Mucosa of descending colon (tissue), 3 donors: ENCODE results near the gene MORF4L1. TPM values are rescaled to one million over a fixed set of nuclear protein-coding genes. Genes with fewer than 3 reads are reported as not detected.
"Not testable (repeated sequence)": the region's sequence is repeated elsewhere in the genome, so short reads cannot be mapped to it uniquely, and the experiment has no call there.

Experiments used
- ATAC-seq: fragments of 200-7000 bp; cut with Tn5 transposase; one replicate; pipeline ENCODE4 v1.9.1; 2020; ENCODE audit warnings: mild to moderate bottlenecking, moderate library complexity
- DNase-seq, 3 donors: peaks; one replicate each; pipeline ENCODE4 v3.0.0-alpha.2; 2020
- H3K36me3 ChIP-seq: fragments of 200-600 bp; one replicate; pipeline ENCODE4 v1.8.0; 2021; ENCODE audit warnings: low read depth, mild to moderate bottlenecking
- H3K4me1 ChIP-seq: fragments of 200-600 bp; one replicate; pipeline ENCODE4 v1.8.0; 2021; ENCODE audit warnings: low read depth, mild to moderate bottlenecking
- H3K4me3 ChIP-seq: fragments of 200-600 bp; one replicate; pipeline ENCODE4 v1.8.0; 2021; ENCODE audit warnings: mild to moderate bottlenecking
- H3K9me3 ChIP-seq: fragments of 200-600 bp; one replicate; pipeline ENCODE4 v1.8.0; 2021; ENCODE audit warnings: mild to moderate bottlenecking
- intact Hi-C, 2 donors: fragments of 100-400 bp; cut with DNase I in 1 of 2; cut with micrococcal nuclease in 1 of 2; formaldehyde crosslinking; loops; one replicate each; pipeline versions ENCODE4 v1.11.0 to v1.11.1; 2022; cut with DNase I, micrococcal nuclease
- total RNA-seq, 3 donors: library from RNA; stranded (reverse); fragmentation: NEBNext Ultra II Directional in 2 of 3; extraction: Animal tissue kit (Norgen Biotek cat#: 25700) in 2 of 3; gene quantifications; one replicate each; pipeline versions ENCODE4 v1.2.1 to v1.2.4, GENCODE V29; 2021 to 2023
- TF ChIP-seq, protein P1 (sequence below): fragments of 200-600 bp; IDR thresholded peaks from one replicate; pipeline ENCODE4 v1.8.0; 2022; ENCODE audit warnings: antibody characterized with exemption, mild to moderate bottlenecking
- donor health status: DM: no; HTN: no; CAD: no; lungs with moderate emphysema.
- donor health status: DM: no; HTN: no; CAD: no.
- donor health status: DM: no; HTN: yes; CAD: no.

MORF4L1 gene
- total RNA-seq, 3 donors from 2014 or later, result 151 to 307 (median 188) TPM

GRCh38 chr15:78866803-78867202 is 5.9 kb upstream of the MORF4L1 start:
- Histone ChIP-seq H3K36me3 (no peaks in the 10 kb centered on the region), H3K9me3 (no peaks in the 10 kb centered on the region), H3K4me3 (no peak overlapping the region), H3K4me1 (no peaks in the 10 kb centered on the region)
- TF ChIP-seq, protein P1, sequence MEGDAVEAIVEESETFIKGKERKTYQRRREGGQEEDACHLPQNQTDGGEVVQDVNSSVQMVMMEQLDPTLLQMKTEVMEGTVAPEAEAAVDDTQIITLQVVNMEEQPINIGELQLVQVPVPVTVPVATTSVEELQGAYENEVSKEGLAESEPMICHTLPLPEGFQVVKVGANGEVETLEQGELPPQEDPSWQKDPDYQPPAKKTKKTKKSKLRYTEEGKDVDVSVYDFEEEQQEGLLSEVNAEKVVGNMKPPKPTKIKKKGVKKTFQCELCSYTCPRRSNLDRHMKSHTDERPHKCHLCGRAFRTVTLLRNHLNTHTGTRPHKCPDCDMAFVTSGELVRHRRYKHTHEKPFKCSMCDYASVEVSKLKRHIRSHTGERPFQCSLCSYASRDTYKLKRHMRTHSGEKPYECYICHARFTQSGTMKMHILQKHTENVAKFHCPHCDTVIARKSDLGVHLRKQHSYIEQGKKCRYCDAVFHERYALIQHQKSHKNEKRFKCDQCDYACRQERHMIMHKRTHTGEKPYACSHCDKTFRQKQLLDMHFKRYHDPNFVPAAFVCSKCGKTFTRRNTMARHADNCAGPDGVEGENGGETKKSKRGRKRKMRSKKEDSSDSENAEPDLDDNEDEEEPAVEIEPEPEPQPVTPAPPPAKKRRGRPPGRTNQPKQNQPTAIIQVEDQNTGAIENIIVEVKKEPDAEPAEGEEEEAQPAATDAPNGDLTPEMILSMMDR, result no peak
- peak; percentile 50 for ATAC-seq
- intact Hi-C loops, result no loop called here
- no peak for DNase-seq

GRCh38 chr15:78868366-78868765 is 4.3 kb upstream of the MORF4L1 start:
- no peak overlapping the region for H3K4me3 ChIP-seq
- H3K9me3 ChIP-seq, result no peaks in the 10 kb centered on the region
- no peaks in the 10 kb centered on the region for H3K36me3 ChIP-seq
- DNase-seq (no peak), ATAC-seq (no peak)
- peaks cover 3% of the 10 kb centered on the region for H3K4me1 ChIP-seq
- intact Hi-C loops, result no loop called here
- TF ChIP-seq, protein P1, result no peak

DNA sequence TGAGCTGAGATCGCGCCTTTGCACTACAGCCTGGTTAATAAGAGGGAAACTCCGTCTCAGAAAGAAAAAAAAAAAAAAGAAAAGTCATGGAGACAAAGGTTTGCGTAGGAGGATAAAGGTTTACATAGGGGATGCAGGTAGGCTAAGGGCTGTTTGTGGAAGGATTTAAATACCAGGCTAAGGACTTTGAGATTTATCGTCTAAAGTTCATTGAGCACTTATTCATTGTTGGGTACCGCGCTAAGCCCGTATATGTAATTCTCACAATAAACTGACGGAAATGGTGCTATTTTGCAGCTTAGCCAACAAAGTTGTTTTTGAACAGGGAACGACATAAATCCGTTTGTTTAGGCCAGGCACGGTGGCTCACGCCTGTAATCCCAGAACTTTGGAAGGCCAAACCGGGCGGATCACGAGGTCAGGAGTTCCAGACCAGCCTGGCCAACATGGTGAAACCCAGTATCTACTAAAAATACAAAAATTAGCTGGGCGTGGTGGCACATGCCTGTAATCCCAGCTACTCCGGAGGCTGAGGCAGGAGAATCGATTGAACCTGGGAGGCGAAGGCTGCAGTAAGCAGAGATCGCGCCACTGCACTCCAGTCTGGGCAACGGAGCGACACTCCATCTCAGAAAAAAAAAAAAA is 1.1 kb upstream of the MORF4L1 start:
- H3K9me3 ChIP-seq, DNase-seq, intact Hi-C loops, H3K36me3 ChIP-seq, H3K4me3 ChIP-seq, ATAC-seq: not testable (repeated sequence)
- H3K4me1 ChIP-seq, result peaks cover 14% of the 10 kb centered on the region

DNA sequence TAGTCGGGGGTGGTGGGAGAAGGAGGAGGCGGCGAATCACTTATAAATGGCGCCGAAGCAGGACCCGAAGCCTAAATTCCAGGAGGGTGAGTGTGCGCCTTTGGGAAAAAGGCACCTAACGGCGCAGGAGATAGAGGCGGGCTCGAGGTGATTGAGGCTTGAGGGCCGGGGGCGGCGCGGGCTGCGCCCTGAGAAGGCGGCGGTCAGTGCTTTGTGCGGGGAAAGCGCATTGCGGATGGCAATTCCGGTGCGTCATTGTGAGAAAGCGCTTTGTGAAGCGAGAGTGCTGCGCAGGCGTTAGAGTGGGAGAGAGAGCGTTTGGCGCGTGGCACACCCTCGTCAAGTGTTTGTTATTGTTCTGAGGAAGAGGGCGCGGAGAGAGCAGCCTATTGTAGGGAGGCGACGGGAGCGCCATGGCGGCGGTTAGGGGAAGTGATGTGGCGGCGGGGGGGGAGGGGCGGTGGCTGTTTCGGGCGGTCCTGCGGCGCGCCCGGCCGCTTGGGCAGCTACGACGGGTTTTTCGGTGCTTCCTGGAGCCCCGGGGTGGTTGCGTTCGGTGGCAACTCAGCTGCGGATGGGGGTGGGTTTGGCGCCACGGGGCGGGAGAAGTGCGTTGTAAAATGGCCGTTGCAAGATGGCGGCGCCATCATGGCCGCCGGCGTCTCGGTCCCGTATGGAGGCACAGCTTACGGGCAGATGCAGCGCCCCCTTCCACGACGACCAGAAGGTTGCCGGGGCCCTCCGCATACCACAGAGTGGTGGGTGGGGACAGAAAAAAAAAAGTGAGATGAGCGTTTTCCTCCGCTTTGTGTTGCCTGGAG is 492 bp downstream of the MORF4L1 start:
- Histone ChIP-seq H3K36me3 (no peaks in the 10 kb centered on the region), H3K9me3 (no peaks in the 10 kb centered on the region), H3K4me3 (peak overlapping the region; percentile 100), H3K4me1 (peaks cover 29% of the 10 kb centered on the region)
- peak; percentile 80 for ATAC-seq
- intact Hi-C loops, result no loop called here
- TF ChIP-seq, protein P1, result no peak
- peak; percentile 87 to 92 (median 88) for DNase-seq

- ATAC-seq (no peak), DNase-seq (peak in 1 of 3 donors; percentile 38)
- no peaks in the 10 kb centered on the region for H3K9me3 ChIP-seq
- intact Hi-C loops, result no loop called here
- TF ChIP-seq, protein P1, result no peak
- H3K4me1 ChIP-seq, result peaks cover 31% of the 10 kb centered on the region
- no peaks in the 10 kb centered on the region for H3K36me3 ChIP-seq
- peak overlapping the region; percentile 100 for H3K4me3 ChIP-seq
Observed at GRCh38 chr15:78873793-78874765, 1.4 kb downstream of the MORF4L1 start.
